ENCODE data around the gene PABPN1L. TPM values are rescaled to one million over a fixed set of nuclear protein-coding genes. Genes with fewer than 3 reads are reported as not detected.

PABPN1L gene
- total RNA-seq, 2 experiments from 2014 or later, result not detected

- intact Hi-C loops (cut with DNase I, micrococcal nuclease), result loop anchor here in 1 of 2 experiments (5.0 kb wide), 1 partner anchor 48 kb away; no protein-coding TSS in a partner anchor
- DNase-seq (no peak), ATAC-seq (ENCODE audit: poor library complexity) (no peak)
- peaks cover 0 to 22% of the 10 kb centered on the region in 2 experiments for H3K9me3 ChIP-seq (ENCODE audit: control insufficient read depth in 1 of 2, insufficient read depth in 1 of 2, low read length in 2 of 2)
- H3K4me1 ChIP-seq (ENCODE audit: insufficient read depth, low read length), result no peaks in the 10 kb centered on the region
- no peak overlapping the region for H3K27ac Mint-ChIP-seq
- H3K27me3 Mint-ChIP-seq, result peaks cover 5% of the 10 kb centered on the region
- no peaks in the 10 kb centered on the region for H3K36me3 Mint-ChIP-seq (ENCODE audit: low read depth)
- no peak for TF ChIP-seq CTCF (IDR thresholded peaks at IDR 0.05)
- H3K27ac ChIP-seq (ENCODE audit: low read depth in 1 of 2, low read length in 2 of 2), result no peak overlapping the region
- no peaks in the 10 kb centered on the region for H3K36me3 ChIP-seq (ENCODE audit: insufficient read depth, low read length)
- CTCF ChIA-PET, result no interaction called here
- H3K4me3 Mint-ChIP-seq, result no peak overlapping the region
- H3K27me3 ChIP-seq (ENCODE audit: control insufficient read depth in 1 of 2, insufficient read depth in 2 of 2, low read length in 2 of 2), result no peaks in the 10 kb centered on the region
- H3K9me3 Mint-ChIP-seq, result no peaks in the 10 kb centered on the region
- no peak overlapping the region for H3K4me3 ChIP-seq (ENCODE audit: low read length)
- H3K4me1 Mint-ChIP-seq (ENCODE audit: low read depth), result no peaks in the 10 kb centered on the region
- POLR2A ChIA-PET, result no interaction called here
Observed at GRCh38 chr16:88913870-88914269, 47.4 kb upstream of the PABPN1L start.

GRCh38 chr16:88913001-88913612 lies 46.6 kb upstream of the PABPN1L start:
- DNase-seq (no peak), ATAC-seq (ENCODE audit: poor library complexity) (no peak)
- no peak overlapping the region for H3K4me3 ChIP-seq (ENCODE audit: low read length)
- CTCF ChIA-PET, result no interaction called here
- no peak for TF ChIP-seq CTCF (IDR thresholded peaks at IDR 0.05)
- Mint-ChIP-seq H3K9me3 (no peaks in the 10 kb centered on the region), H3K4me3 (no peak overlapping the region), H3K36me3 (ENCODE audit: low read depth) (no peaks in the 10 kb centered on the region), H3K4me1 (ENCODE audit: low read depth) (no peaks in the 10 kb centered on the region), H3K27ac (no peak overlapping the region), H3K27me3 (peaks cover 5% of the 10 kb centered on the region)
- no peaks in the 10 kb centered on the region for H3K27me3 ChIP-seq (ENCODE audit: control insufficient read depth in 1 of 2, insufficient read depth in 2 of 2, low read length in 2 of 2)
- peaks cover 0 to 22% of the 10 kb centered on the region in 2 experiments for H3K9me3 ChIP-seq (ENCODE audit: control insufficient read depth in 1 of 2, insufficient read depth in 1 of 2, low read length in 2 of 2)
- intact Hi-C loops (cut with DNase I, micrococcal nuclease), result loop anchor here in 1 of 2 experiments (5.0 kb wide), 1 partner anchor 49 kb away; no protein-coding TSS in a partner anchor
- H3K4me1 ChIP-seq (ENCODE audit: insufficient read depth, low read length), result no peaks in the 10 kb centered on the region
- H3K36me3 ChIP-seq (ENCODE audit: insufficient read depth, low read length), result no peaks in the 10 kb centered on the region
- POLR2A ChIA-PET, result no interaction called here
- no peak overlapping the region for H3K27ac ChIP-seq (ENCODE audit: low read depth in 1 of 2, low read length in 2 of 2)

- Histone ChIP-seq H3K4me1 (ENCODE audit: insufficient read depth, low read length) (no peaks in the 10 kb centered on the region), H3K27me3 (ENCODE audit: control insufficient read depth in 1 of 2, insufficient read depth in 2 of 2, low read length in 2 of 2) (no peaks in the 10 kb centered on the region), H3K4me3 (ENCODE audit: low read length) (no peak overlapping the region), H3K36me3 (ENCODE audit: insufficient read depth, low read length) (no peaks in the 10 kb centered on the region), H3K9me3 (ENCODE audit: control insufficient read depth in 1 of 2, insufficient read depth in 1 of 2, low read length in 2 of 2) (peaks cover 0 to 22% of the 10 kb centered on the region in 2 experiments), H3K27ac (ENCODE audit: low read depth in 1 of 2, low read length in 2 of 2) (no peak overlapping the region)
- H3K4me1 Mint-ChIP-seq (ENCODE audit: low read depth), result no peaks in the 10 kb centered on the region
- no peak for TF ChIP-seq CTCF (IDR thresholded peaks at IDR 0.05)
- H3K27ac Mint-ChIP-seq, result no peak overlapping the region
- CTCF ChIA-PET, result no interaction called here
- H3K9me3 Mint-ChIP-seq, result no peaks in the 10 kb centered on the region
- DNase-seq, result no peak
- peaks cover 5% of the 10 kb centered on the region for H3K27me3 Mint-ChIP-seq
- POLR2A ChIA-PET, result no interaction called here
- intact Hi-C loops (cut with DNase I, micrococcal nuclease), result loop anchor here in 1 of 2 experiments (5.0 kb wide), 1 partner anchor 50 kb away; no protein-coding TSS in a partner anchor
- no peak for ATAC-seq (ENCODE audit: poor library complexity)
- H3K36me3 Mint-ChIP-seq (ENCODE audit: low read depth), result no peaks in the 10 kb centered on the region
- H3K4me3 Mint-ChIP-seq, result no peak overlapping the region
Observed at GRCh38 chr16:88912556-88912955, 46.1 kb upstream of the PABPN1L start.

All from CD4-positive, alpha-beta T cell (primary cell).